Stimulated activated CD8-positive, alpha-beta memory T cell treated with anti-CD3 and anti-CD28 coated beads, Interleukin-2, amount 100 ng/mL, for 1 hour (primary cell): ENCODE measurements around the gene RD3L.
A peak's percentile ranks its signal among the peaks of the same experiment; 100 is the strongest.
"Not testable (repeated sequence)": the region's sequence is repeated elsewhere in the genome, so short reads cannot be mapped to it uniquely, and the experiment has no call there.

ENCODE experiments used
- DNase-seq, 2 donors: peaks; one replicate each; pipeline ENCODE4 v3.0.0-alpha.2; 2020; ENCODE audit warnings: low read depth in 2 of 2

Gene RD3L

GRCh38 chr14:103928011-103928890 lies 14.1 kb downstream of the RD3L start, which contains the start of gene TDRD9:
Gene TDRD9, plus strand, starts transcription at chr14:103928456. Its CDS starts 54 bp downstream, at chr14:103928510.
- DNase-seq, result no peak

- no peak for DNase-seq
These were observed 14.8 kb downstream of the RD3L start for GRCh38 chr14:103927566-103927965.

GRCh38 chr14:103925316-103925715 lies 17.0 kb downstream of the RD3L start:
- no peak for DNase-seq

GRCh38 chr14:103923863-103924262 lies 18.5 kb downstream of the RD3L start:
- no peak for DNase-seq

GRCh38 chr14:103921855-103922200 lies 20.5 kb downstream of the RD3L start:
- not testable (repeated sequence) for DNase-seq

GRCh38 chr14:103920981-103921854 lies 21.1 kb downstream of the RD3L start:
- DNase-seq, result peak; percentile 89 to 90

GRCh38 chr14:103916636-103917262 lies 25.6 kb downstream of the RD3L start:
- no peak for DNase-seq

- DNase-seq, result no peak
These were observed 26.7 kb downstream of the RD3L start for GRCh38 chr14:103915616-103916015.

- DNase-seq, result no peak
These were observed 31.3 kb downstream of the RD3L start for GRCh38 chr14:103910984-103911383.

- peak; percentile 38 to 50 for DNase-seq
These were observed 31.9 kb downstream of the RD3L start for GRCh38 chr14:103910262-103910935.

GRCh38 chr14:103909531-103910261 lies 32.6 kb downstream of the RD3L start:
- DNase-seq, result no peak

GRCh38 chr14:103908580-103908979 lies 33.7 kb downstream of the RD3L start:
- DNase-seq, result no peak

- no peak for DNase-seq
These were observed 36.4 kb downstream of the RD3L start for GRCh38 chr14:103905842-103906456.

GRCh38 chr14:103904493-103905107 lies 37.7 kb downstream of the RD3L start:
- DNase-seq, result no peak

- no peak for DNase-seq
These were observed 42.5 kb downstream of the RD3L start for GRCh38 chr14:103899833-103900232.

GRCh38 chr14:103899316-103899715 lies 43.0 kb downstream of the RD3L start:
- DNase-seq, result no peak

GRCh38 chr14:103898711-103899110 lies 43.6 kb downstream of the RD3L start:
- DNase-seq, result no peak

- DNase-seq, result no peak
These were observed 44.1 kb downstream of the RD3L start for GRCh38 chr14:103898204-103898603.

- no peak for DNase-seq
These were observed 45.0 kb downstream of the RD3L start for GRCh38 chr14:103897075-103897947.
